Activated CD4-positive, CD25-positive, alpha-beta regulatory T cell treated with anti-CD3 and anti-CD28 coated beads, Interleukin-2, amount 50 U/mL, for 72 hours (primary cell): ENCODE measurements around the gene MRPL38.

ENCODE experiments used
- DNase-seq: peaks from one replicate; pipeline ENCODE4 v3.0.0; 2021

MRPL38 gene

DNA sequence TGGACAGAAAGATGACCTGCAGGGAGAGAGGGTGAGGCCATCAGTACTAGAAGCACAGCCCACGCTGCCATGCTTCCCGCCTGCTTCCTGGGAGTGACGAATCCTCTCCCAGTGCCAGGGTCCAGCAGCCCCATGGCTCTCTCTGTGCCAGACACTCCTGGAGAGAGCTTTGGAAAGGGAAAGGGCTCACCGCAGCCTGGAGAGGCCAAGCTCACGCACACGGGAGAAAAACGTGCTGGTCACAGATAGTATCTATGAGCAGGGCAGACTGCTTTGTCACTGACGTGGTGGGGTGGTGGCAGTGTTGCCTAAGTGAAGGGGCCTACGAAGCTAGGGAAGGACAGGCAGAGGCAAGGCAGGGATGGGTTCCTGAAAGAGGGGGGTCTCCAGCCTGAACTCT, 55.0 kb downstream of the MRPL38 start:
- DNase-seq: no peak

DNA sequence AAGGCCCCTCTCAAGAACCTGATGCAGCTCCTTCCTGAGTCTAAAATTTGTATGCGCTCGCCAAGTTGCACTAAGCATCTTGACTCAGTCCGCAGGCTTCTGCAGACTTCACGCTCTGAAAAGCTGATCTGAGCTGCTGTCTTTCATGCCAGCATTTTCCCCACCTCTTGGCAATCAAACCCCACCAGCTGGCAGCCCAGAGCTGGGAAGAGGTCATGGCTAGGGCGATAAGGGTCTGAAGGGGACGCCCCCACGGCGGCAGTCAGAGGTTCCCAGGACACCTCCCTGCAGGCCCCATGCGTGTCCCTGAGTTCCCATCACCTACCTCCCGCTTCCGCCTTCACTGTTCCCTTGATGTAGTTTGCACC, 55.4 kb downstream of the MRPL38 start:
- no peak for DNase-seq
